HG03354 (cell line): ENCODE results near the gene FAM3D.

Experiments
- ATAC-seq: cut with Tn5 transposase; IDR thresholded peaks from one replicate; pipeline ENCODE4 v1.9.1; 2021; ENCODE audit warnings: mild to moderate bottlenecking; ENCODE audit not compliant: unreplicated experiment, poor library complexity, severe bottlenecking

The FAM3D gene

DNA sequence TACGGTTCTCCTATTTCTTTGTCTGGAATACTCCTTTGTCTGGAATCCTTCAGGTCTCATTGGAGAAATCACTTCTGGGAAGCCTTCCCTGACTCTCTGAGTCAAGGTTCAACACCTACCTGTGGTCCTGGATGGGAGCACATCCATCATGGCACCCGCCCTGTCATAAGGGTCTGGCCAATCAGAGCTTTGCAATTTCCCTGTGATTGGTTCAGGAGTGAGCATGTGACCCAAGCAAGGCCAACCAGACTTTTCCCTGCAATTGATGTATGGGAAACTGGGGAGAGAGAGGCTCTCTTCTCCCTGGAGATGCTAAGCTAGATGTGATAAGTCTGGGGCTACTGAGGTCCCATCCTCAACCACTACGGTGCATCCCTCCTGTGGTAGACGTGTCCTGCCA, 8.1 kb downstream of the FAM3D start:
- no peak for ATAC-seq

- no peak for ATAC-seq
Measured at GRCh38 chr3:58657571-58658141, 8.9 kb downstream of the FAM3D start.

GRCh38 chr3:58657036-58657520, 9.5 kb downstream of the FAM3D start:
- ATAC-seq: no peak

DNA sequence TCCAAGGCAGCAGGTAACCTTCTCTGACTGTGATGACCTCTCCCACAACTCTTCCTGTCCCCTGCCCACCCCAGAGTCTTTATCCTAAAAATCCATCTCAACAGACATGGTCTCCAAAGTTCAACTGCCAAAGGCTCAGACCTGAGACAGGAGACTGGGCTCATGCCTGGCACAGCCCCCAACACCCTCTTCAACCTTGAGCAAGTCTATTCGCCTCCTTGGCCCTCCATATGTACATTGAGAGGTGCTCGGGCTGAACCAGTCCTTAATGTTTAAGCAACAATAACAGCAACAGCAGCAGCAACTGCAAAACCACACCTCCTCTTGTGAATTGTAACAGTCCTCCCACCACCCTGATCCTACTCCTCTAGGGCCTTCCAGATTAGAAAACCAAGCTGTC, 9.9 kb downstream of the FAM3D start:
- no peak for ATAC-seq

- no peak for ATAC-seq
Measured at GRCh38 chr3:58654466-58654865, 12.1 kb downstream of the FAM3D start.

DNA sequence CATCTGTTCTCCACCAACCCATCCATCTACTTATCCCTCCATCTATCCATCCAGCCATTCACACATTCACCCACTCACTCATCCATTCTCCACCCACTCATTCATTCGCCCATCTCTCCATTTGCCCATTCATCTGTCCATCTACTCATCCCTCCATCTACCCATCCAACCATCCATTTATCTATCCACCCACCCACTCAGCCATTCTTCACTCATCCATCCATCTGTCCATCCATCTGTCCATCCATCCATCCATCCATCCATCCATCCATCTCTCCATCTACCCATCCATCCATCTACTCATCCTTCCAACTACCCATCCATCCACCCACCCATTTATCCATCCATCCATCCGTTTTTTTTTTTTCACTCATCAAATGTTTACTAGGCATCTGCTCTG, 13.9 kb downstream of the FAM3D start:
- ATAC-seq: no peak

GRCh38 chr3:58651276-58651675, 15.3 kb downstream of the FAM3D start:
- no peak for ATAC-seq

DNA sequence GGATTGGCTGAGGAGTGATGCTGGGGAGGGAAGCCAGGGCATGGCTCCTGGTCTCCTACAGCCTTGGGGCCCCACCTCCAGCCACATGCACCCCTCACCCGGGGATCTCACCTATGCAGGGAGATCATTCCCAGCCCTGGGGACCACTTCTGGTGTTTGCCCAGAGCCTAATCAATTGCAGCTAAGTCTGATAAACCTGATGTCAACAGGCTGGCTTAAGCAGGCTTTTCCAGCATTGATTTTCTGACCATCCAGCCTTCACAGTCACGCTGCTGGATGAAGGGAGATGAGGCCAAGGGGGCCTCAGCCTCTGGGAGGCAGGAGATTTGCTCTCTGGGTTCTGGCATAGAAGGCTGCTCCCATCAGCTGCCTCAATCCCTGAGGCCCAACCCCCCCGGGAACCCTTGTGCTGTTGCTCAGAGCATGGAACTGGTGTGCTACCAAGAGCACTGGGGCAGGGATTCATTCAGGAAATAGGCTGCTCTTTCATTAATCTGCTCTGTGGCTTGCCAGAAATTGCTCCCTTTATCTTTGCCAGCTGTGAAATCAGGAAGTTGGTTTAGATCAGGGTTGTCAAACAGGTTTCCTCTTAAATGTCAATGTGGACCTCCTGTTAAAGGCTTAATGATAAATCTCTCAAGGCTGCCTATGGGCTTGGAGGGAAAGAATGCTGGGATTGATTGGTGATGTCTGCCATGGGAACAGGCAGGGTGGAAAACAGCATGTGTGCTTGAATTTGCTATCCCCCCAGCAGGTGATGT, 19.0 kb downstream of the FAM3D start:
- no peak for ATAC-seq

- no peak for ATAC-seq
Measured at GRCh38 chr3:58646503-58646902, 20.1 kb downstream of the FAM3D start.

- no peak for ATAC-seq
Measured at GRCh38 chr3:58645726-58646125, 20.8 kb downstream of the FAM3D start.

DNA sequence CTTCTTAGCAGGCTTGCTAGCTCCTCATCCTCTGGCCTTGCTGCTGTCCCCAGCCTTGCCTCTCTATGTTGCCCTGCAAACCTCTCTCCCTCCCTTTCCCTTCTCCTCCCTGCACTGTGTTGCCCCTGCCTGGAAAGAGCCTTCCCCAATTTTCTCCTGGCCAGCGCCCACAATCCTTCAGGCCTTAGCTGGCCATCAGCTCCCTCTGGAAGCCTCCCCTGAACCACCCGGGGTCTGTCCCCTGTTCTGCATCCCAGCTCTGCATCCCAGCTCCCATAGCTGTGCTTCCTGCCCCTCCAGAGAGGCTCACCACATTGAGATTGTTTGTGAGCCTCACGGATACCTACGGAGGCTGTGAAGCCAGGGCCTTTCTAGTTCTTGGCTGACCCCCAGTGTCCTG, 23.7 kb downstream of the FAM3D start:
- no peak for ATAC-seq

GRCh38 chr3:58640700-58641372, 25.7 kb downstream of the FAM3D start:
- peak; percentile 92 for ATAC-seq

- no peak for ATAC-seq
Measured at GRCh38 chr3:58639842-58640241, 26.7 kb downstream of the FAM3D start.

- ATAC-seq: no peak
Measured at GRCh38 chr3:58639001-58639400, 27.6 kb downstream of the FAM3D start.

DNA sequence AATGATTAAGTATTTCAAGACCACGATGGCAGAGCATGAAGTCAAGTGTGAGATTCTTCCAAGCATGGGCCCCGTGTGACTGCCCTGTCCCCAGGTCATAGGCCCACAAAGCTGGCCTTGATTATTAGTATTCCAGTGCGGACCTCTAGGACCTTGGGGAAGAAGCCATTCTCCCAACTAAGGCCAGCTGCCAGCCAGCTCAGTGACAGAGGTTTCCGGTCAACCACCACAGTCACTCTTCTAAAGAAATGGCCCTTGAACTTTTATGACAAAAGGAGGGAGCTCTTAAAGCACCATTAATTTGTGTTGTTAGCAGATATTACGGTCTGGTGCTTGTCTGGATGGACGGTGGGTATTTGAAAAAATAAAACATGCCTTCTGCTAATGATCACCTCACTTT, 28.0 kb downstream of the FAM3D start:
- ATAC-seq: no peak

- no peak for ATAC-seq
Measured at GRCh38 chr3:58637509-58637908, 29.1 kb downstream of the FAM3D start.

- ATAC-seq: no peak
Measured at GRCh38 chr3:58635371-58636285, 30.9 kb downstream of the FAM3D start.

GRCh38 chr3:58633157-58633865, 33.3 kb downstream of the FAM3D start:
- no peak for ATAC-seq

DNA sequence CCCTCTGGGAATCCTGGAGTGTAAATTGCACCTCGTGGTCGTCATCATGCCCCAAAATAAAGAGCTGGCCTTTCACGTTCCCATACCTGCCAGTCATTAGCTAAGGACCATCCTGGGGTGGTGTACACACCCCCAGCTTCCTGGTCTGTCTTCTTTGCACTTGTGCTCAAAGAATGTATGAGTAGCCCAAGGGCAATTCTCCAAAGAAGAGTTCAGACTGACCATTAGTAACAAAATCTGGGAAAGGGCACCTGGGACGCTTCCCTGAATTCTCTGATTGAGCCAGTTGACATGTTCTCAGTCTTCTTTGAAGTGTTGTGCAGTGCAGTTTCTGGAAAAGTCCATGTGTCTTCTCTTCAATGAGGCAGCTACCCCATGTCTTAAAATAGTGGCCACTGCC, 34.8 kb downstream of the FAM3D start:
- ATAC-seq: no peak
